DMS153 (cell line): ENCODE data around the gene EGFLAM.

Source experiments
- DNase-seq: peaks from one replicate; lab custom pipeline; 2025; lab: John Stamatoyannopoulos, UW

EGFLAM gene

GRCh38 chr5:38471709-38472108 lies 213.3 kb downstream of the EGFLAM start:
- DNase-seq = no peak

DNA sequence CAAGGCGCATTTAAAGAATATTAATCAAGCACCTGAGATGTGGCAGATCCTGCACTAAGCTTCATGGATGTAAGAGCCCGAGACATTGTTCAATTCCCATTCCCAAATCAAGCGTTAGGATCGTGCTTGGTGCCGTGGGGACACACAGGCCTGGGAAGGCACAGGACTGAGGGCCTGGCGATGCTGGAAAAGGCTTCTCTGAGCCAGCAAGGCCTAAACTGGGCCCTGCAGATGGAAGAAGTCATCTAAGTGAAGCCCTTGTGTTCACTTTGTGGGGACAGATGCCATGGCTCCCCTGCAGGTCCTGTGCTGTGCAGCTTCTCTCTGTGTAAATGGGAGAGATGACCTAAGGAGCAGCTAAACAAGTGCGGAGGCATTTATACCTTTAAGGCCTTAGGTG lies 214.2 kb downstream of the EGFLAM start:
- DNase-seq = no peak

DNA sequence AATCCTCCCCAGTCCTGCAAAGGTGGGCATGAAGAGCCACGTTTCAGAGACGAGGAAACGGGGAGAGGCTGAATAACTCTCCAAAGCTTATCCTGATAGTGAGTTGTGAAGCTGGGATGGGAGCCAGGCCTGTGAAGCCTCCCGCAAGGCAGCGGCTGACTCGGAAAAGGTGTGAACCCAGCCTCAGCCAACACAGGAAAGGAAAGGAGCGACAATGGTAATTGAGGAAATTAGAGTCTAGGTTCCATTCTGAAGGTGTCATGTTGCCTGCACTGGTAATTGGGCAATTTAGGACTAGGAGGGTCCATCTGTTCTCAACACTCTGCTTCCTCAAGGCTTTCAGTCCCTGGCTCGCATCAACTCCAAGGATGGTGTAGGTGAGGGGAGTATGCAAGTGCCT lies 214.6 kb downstream of the EGFLAM start:
- peak; percentile 62 for DNase-seq

- no peak for DNase-seq
Observed at GRCh38 chr5:38478166-38478565, 219.8 kb downstream of the EGFLAM start.

GRCh38 chr5:38478878-38479277 lies 220.5 kb downstream of the EGFLAM start:
- DNase-seq = no peak

DNA sequence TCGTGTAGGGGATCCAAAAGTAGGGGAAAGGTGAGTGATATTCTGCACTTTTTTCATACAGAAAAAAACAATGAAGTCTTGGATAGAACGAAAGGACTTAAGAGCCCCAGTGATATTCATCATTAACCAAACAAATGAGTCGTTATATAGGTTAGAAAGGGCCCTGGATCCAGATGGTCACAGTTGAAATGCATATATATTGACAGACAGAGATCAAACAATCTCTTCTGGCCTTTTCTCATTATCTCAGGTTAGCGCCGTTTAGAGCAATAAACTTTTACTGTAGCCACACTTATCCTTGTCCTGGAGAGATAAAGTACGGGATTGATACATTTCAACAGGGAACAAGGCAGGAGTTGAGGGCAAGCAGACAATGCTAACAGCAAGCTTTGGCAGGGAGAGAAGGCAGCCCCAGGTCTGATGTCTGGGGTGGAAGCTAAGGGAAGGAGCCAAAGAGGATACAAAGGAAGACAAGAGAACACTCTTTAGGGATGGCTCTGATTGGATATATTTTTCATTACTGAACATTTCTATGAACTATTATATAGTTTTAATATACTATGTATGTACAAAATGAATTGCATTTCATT lies 221.1 kb downstream of the EGFLAM start:
- no peak for DNase-seq

DNA sequence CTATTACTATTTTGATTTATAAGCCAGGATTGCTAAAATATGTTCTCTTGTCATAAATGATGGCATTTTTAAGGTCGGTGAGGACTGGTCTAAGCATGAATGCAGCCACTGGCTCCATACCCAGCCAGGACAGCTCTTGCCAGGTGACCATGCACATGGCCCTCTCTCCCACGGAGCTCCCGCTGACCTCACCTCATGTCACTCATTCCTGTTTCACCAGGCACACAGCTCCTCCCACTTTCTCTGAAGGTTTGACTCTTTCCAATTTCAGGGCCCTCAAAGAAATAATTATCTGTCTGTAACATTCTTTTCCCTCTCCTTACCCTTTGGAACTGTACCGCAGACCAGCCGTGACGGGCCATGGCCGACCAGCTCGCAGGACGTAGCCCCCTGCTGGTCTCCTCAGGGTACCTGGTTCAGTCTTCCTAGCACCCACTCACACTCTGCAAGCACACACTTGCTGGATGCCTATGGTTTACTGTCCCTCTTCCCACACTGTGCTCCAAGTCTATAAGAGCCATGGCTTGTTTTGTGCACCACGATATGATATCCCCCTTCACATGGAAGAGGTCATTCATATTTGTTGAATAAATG lies 225.5 kb downstream of the EGFLAM start:
- no peak for DNase-seq

DNA sequence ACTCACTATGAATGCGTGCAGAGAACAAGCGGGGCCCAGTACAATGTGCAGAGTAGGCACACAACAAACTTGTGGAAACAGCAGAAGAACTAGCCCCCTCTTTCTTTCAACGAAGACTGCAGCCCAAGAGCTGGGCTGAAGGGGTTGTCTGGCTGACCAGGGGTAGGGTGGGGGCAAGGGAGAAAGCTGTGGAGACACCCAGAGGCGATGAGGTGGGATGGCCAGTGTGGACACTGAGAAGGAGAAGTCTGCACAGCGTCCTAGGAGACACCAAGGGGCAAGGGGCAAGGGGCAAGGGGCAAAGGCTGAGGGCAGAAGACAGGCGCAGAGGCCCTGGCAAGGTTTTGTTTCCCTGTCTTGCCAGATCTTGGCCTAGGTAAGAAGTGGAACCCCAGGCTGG lies 235.8 kb downstream of the EGFLAM start:
- DNase-seq = no peak

DNA sequence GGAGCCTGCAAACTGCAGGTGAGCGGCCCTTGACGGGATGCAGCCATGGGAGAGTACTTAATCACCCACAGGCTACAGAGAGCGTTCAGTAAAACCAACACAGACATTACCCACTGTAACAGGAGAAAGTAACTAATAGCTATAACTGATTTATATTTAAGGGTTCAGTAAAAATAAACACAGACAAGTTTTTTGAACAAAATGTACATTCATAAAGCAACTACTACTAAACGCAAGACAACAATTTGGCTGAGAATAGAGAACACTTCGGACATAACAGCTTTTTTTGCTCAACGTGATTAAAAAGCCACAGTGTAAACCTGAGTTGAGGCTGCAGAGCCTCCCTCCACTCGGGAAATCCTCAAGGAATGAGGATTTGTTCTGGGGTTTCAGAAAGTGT lies 236.4 kb downstream of the EGFLAM start:
- no peak for DNase-seq

GRCh38 chr5:38497946-38498345 lies 239.6 kb downstream of the EGFLAM start:
- no peak for DNase-seq

- DNase-seq = no peak
Observed at GRCh38 chr5:38500573-38501260, 242.4 kb downstream of the EGFLAM start.

DNA sequence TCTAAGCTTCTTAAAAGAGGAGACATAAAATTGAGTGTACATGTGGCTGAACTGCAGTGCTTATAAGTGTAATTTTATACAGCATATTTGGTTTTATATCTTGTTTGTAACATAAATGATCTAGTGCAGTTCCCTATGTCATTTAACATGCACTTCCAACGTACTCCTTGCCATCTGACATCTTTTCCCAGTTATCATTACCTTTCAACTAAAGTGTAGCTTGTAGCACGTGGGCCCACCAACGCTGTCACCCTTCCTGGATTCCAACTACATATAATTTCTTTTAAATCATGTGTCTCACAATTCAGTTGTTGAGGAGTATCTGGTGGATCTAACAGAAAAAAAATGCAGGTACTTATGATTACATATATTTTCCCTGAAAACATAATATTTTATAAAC lies 247.9 kb downstream of the EGFLAM start:
- no peak for DNase-seq

DNA sequence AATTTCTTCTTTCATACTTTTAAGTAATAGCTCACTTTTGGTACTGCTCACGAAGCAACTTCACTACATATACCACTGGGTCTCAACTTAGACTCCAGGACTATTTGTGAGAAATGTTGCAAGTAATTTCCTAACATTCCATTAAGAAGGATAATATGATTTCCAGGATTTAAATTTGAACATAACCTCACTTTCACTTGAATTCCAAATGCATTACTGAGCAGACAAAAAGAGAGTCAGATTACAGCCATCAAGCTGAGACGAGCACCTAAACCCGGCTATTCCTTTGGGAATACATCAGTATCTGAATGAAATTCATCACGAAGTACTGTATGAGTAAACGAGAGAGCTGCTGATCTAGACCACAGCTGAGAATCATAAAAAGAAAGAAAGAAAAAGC lies 250.8 kb downstream of the EGFLAM start:
- no peak for DNase-seq
